Stimulated activated CD8-positive, alpha-beta memory T cell treated with anti-CD3 and anti-CD28 coated beads, Interleukin-4, amount 100 ng/mL, for 4 hours (primary cell): Measurements from ENCODE around the gene PVRIG.
"Not testable (repeated sequence)": the region's sequence is repeated elsewhere in the genome, so short reads cannot be mapped to it uniquely, and the experiment has no call there.

ENCODE experiments used
- DNase-seq, 2 donors: peaks; one replicate each; pipeline ENCODE4 v3.0.0-alpha.2; 2020; ENCODE audit warnings: low read depth in 2 of 2, low spot score in 1 of 2

The PVRIG gene

DNA sequence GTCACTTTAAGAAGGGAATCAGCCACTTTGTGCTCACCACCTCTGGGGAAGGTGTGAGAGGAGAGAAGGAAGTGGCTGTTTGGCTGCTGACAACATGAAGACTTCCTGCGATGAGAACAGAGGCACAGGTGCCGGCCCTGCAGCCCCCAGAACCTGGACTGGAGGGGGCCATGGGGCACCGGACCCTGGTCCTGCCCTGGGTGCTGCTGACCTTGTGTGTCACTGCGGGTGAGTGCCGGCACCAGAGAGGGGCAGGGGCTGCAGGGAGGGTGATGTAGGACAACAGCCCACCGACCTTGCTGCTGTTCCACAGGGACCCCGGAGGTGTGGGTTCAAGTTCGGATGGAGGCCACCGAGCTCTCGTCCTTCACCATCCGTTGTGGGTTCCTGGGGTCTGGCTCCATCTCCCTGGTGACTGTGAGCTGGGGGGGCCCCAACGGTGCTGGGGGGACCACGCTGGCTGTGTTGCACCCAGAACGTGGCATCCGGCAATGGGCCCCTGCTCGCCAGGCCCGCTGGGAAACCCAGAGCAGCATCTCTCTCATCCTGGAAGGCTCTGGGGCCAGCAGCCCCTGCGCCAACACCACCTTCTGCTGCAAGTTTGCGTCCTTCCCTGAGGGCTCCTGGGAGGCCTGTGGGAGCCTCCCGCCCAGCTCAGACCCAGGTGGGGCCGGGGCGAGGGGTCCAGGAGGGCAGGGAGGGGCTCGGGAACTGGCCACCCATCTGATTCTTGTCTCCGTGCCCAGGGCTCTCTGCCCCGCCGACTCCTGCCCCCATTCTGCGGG lies at the start of gene PVRIG:
Gene PVRIG (plus strand): TSS at position 149 of the 785 bp plus-strand sequence. CDS start 22 bp downstream, at position 171.
- not testable (repeated sequence) for DNase-seq

DNA sequence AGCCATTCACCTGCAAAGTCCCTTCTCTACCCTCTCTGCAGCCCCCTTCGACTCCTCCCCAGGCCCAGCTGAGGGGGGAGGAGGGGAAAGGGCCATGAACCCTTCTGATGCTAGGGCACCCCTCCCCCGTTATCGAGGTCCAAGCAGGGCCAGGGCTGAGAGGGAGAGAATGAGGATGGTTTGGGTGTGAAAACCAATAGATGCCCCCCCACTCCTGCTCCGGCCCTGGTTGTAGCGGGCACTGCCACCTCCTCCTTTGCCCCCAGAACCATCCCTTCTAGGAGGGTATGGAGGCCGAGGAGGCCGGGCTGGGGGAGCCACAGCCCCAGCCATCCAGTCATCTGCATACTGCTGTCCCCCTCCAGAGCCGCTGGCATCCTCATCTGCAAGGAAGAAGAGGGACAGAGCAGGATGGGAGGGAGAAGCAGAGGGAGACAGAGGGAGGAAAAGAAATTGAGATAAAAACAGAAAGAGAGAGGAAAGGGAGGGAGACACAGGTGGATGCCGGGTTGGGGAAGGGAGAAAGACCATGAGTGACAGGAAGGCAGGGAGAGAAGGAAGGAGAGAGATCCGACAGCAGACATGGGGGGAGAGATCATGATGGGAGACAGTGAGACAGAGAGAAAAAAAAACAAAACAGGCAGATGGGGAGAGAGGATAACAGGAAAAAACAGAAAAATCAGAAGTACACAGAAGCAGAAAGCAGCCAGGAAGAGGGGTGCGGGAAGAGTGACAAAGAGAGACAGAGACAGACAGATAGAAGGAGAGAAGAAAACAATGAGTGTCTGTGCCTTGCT lies 49.5 kb upstream of the PVRIG start:
- DNase-seq = no peak

DNA sequence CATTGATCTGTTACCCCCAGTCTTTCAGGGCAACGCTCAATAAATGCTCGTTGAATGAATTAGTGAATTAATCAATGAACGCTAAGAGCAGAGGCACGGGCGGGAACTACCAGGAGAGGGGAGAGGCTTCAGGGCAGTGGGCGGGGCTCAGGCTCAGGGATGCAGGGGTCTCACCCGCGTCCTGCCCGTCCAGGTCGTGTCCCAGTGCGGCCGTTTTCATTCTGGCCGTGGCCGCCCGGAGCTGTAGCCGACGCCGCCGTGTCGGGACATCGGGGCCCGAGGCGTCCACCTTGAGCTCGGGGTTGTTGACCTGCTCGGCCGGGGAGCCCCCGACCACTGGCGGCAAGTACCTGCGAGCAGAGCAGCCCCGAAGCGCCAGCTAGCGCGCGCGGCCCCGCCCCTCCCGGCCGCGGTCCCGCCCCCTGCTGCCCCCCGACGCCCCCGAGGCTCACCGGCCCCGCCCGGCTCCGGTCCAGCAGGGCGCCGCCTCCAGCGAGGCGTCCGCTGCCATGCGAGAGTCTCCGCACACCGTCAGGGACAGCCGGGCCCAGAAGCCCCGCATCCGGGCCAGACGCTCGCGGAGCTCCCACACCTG lies 48.6 kb upstream of the PVRIG start:
- DNase-seq = no peak

DNA sequence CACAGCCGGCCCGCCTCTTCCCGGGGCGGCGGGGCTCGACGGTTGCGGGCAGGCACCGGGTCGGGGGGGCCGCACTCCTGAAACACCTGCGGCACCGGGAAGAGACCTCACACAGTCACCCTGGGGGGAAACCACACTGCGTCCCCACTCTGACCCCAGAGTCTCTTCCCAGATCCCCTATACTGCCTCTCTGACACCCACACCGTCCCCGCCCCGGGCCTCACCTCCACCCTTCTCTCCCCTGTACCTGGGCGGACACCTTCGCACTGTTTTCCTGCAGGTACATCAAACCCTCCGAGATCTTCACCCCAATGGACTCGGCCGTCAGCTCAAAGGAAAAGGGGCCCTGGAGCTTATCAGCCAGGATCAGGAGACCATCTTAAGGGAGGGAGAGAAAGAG lies 47.9 kb upstream of the PVRIG start:
- DNase-seq = no peak

- no peak for DNase-seq
Measured at GRCh38 chr7:100173806-100174495, 45.8 kb upstream of the PVRIG start.

DNA sequence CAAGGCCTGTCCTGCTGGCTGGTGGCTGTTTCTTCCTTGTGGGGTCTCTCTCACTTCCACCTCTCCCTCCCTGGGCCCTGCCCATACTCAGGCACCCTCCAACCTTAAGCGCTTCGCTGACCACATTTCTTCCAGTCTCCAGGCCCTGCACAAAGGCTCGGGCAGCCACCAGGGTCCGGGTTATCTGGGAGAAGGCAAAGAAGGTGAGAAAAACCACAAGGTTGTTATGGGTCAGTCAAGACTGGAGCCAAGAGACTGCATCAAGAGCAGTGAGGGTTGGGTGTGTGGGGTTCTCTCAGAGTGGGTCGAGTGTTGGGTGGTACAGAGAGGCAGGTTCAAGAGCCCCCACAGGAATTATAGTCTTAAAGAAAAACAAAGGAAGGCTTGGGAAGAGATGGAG lies 45.2 kb upstream of the PVRIG start:
- no peak for DNase-seq

DNA sequence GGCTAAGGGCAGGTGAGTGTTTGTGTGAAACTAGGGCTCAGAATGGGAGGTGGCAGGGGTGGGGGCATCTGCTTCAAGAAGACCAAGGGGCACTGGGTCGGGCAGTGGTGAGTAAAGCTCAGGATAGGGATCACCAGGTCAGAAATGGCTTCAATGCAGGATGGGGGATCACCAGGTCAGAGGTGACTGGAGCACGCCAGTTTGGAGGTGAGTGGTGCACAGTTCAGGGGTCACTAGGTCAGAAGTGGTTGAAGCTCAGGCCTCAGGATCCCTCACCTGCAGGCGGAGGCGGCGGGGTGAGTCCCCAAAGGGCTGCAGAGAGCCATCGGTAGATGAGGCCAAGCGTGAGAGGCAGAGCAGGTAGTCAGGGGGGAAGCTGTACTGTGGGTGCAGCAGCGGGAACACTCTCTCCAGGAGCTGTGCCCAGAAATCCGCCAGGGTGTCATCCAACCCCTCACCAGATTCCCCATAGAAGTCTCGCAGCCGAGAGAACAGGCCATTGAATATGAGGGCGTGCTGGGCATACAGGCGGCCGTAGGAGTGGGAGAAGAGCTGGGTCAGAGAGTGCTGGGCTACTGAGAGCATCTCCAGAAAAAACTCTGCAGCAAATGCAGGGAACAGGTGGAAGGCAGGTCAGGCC lies 44.3 kb upstream of the PVRIG start:
- DNase-seq = no peak

GRCh38 chr7:100176096-100177044 lies 43.4 kb upstream of the PVRIG start:
- DNase-seq = no peak

- DNase-seq = peak; percentile 94 to 96
Measured at GRCh38 chr7:100177045-100178001, 42.4 kb upstream of the PVRIG start, which contains the start of the genes GPC2 and STAG3. TSS of gene GPC2 (minus strand) at chr7:100177381. CDS start at chr7:100177199, 182 bp downstream. TSS of gene STAG3 (plus strand) at chr7:100177918. CDS start at chr7:100180557, 2,639 bp downstream.

DNA sequence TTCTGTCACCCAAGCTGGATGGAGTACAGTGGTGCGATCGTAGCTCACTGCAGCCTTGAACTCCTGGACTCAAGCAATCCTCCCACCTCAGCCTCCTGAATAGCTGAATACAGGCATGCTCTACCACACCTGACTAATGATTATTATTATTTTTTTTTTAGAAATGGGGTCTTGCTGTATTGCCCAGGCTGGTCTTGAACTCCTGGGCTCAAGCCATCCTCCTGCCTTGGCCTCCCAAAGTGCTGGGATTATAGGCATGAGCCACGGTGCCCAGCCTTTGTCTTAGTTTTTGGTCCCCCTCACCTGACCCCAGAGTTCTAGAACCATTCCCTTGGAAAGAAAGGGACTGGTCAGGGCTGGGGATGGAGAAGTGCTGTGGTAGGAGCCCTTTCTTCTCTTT lies 39.7 kb upstream of the PVRIG start:
- DNase-seq = not testable (repeated sequence)

DNA sequence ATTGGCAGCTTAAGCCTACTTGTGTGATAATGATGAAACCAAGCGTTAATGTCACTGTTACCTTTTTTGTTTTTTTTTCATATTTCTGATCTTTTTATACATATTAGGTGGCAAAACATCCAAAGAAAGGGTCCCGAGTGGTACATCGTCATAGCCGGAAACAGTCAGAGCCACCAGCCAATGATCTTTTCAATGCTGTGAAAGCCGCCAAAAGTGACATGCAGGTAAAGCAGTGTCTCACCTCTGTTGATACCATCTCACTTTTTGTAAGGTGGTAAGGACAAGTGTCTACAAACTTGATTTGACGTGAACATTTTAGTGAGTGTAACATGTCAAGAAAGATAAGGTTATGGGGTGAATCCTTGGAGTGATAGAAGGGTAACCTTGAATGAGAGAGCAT lies 37.1 kb upstream of the PVRIG start:
- DNase-seq = not testable (repeated sequence)

DNA sequence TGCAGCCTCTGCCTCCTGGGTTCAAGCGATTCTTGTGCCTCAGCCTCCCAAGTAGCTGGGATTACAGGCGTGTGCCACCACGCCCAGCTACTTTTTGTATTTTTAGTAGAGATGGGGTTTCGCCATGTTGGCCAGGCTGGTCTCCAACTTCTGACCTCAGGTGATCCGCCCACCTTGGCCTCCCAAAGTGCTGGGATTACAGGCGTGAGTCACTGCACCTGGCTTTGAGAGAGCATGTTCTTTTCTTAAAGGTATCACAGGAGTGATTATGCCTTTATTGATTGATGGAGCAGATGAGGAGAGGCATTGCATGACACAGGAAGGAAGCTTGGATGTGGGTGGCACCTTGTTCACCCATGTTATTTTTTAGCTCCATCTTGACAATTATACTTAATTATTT lies 36.7 kb upstream of the PVRIG start:
- not testable (repeated sequence) for DNase-seq

DNA sequence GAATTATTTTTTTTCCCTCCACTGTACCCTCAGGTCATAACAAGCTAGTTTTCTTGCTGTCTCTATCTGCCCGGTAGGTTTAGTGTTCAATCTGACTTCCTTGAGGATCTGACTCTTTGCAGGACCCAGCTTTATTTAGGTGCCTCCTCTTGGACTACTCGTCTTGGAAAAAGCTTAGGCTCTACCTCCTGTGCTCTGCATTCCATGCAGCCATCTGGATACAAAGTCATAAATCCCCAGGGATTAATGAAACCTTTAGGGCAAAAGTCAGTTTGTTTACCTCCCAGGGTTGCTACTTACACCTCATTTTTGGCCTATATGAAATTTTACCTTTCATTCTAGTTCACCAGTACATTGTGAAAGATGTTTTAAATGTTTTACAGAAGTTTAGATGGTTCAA lies 34.0 kb upstream of the PVRIG start:
- DNase-seq = no peak

- DNase-seq = no peak
Measured at GRCh38 chr7:100189061-100189460, 30.7 kb upstream of the PVRIG start.

GRCh38 chr7:100190048-100190711 lies 29.6 kb upstream of the PVRIG start:
- no peak for DNase-seq

DNA sequence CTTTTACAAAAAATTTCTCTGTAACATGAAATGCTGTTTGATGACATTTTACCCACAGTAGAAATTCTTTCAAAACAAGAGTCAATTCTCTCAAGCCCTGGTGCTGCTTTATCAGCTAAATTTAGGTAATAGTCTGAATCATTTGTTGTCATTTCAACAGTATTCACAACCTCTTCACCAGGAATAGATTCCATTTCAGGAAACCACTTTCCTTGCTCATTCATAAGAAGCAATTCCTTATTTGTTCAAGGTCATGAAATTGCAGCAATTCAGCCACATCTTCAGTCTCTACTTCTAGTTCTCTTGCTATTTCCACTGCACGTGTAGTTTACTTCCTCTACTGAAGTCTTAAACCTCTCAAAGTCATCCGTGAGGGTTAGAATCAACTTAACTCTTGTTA lies 28.0 kb upstream of the PVRIG start:
- DNase-seq = no peak

- not testable (repeated sequence) for DNase-seq
Measured at GRCh38 chr7:100192281-100192862, 27.4 kb upstream of the PVRIG start.
